ENCODE data around the gene ATP6V0A1.

GRCh38 chr17:42498828-42499227 lies 40.1 kb downstream of the ATP6V0A1 start:
- no peak for TF ChIP-seq CTCF (IDR thresholded peaks at IDR 0.05)
- no peak for TF ChIP-seq EZH2phosphoT487 (IDR thresholded peaks at IDR 0.05)

Data from neural progenitor cell (in vitro differentiated cells).